H1 (cell line): Measurements from ENCODE around the gene MAS1. TPM values are rescaled to one million over a fixed set of nuclear protein-coding genes. Genes with fewer than 3 reads are reported as not detected.

Experiments
- CTCF ChIA-PET: fragments of 300-600 bp; sonication (Branson Sonifier 250); formaldehyde crosslinking; loops from one replicate; lab custom pipeline; 2021; ENCODE audit not compliant: partially characterized antibody; lab: Charles Lee
- POLR2A ChIA-PET: fragments of 300-600 bp; sonication (Branson Sonifier 250); formaldehyde crosslinking; loops from one replicate; lab custom pipeline; 2021; ENCODE audit warnings: inconsistent platforms; ENCODE audit not compliant: partially characterized antibody; lab: Charles Lee
- DNase-seq, 2 experiments: peaks; one replicate each; pipeline versions ENCODE4 v3.0.0 to v3.0.0-alpha.2; 2010 to 2022; ENCODE audit warnings: low spot score in 2 of 2, low read depth in 1 of 2, mixed read lengths in 1 of 2
- FAIRE-seq: peaks from 2 replicates; lab custom pipeline; 2011; peaks lifted over from hg19 to GRCh38; lab: Jason Lieb, UNC
- H2AFZ ChIP-seq: 2 replicates; pipeline ENCODE4 v1.8.1; 2012; ENCODE audit warnings: low read length, inconsistent platforms
- H2AK5ac ChIP-seq: 2 replicates; pipeline ENCODE4 v1.6.1; 2013; ENCODE audit warnings: low read depth, low read length
- H2BK120ac ChIP-seq: replicated peaks from 2 replicates; pipeline ENCODE3; 2013; ENCODE audit warnings: low read depth, low read length, inconsistent platforms
- H2BK12ac ChIP-seq: 2 replicates; pipeline ENCODE4 v1.6.1; 2013; ENCODE audit warnings: low read depth, low read length
- H2BK15ac ChIP-seq: 2 replicates; pipeline ENCODE4 v1.6.1; 2013; ENCODE audit warnings: low read length
- H2BK20ac ChIP-seq: 2 replicates; pipeline ENCODE4 v1.6.1; 2013; ENCODE audit warnings: low read length
- H2BK5ac ChIP-seq: 2 replicates; pipeline ENCODE4 v1.6.1; 2013; ENCODE audit warnings: low read depth, low read length
- H3K14ac ChIP-seq: 2 replicates; pipeline ENCODE4 v1.6.1; 2013; ENCODE audit warnings: inconsistent platforms; ENCODE audit not compliant: insufficient read length
- H3K18ac ChIP-seq: 2 replicates; pipeline ENCODE4 v1.6.1; 2013; ENCODE audit warnings: low read length; ENCODE audit errors: extremely low read depth
- H3K23ac ChIP-seq: 2 replicates; pipeline ENCODE4 v1.6.1; 2013; ENCODE audit warnings: inconsistent platforms; ENCODE audit not compliant: insufficient read length
- H3K23me2 ChIP-seq: 2 replicates; pipeline ENCODE4 v1.6.1; 2013; ENCODE audit warnings: low read depth, low read length
- H3K27ac ChIP-seq: 2 replicates; pipeline ENCODE4 v1.6.1; 2011; ENCODE audit warnings: low read depth, low read length, inconsistent platforms
- H3K27me3 ChIP-seq, 4 experiments: replicated peaks in 1 of 4; 1 replicate in 1 of 4; 2 replicates in 3 of 4; pipeline versions ENCODE4 v1.6.1 to v1.8.1; 2011 to 2013; ENCODE audit warnings: low read length in 3 of 4, mild to moderate bottlenecking in 3 of 4, inconsistent platforms in 2 of 4, mixed read lengths in 2 of 4, moderate library complexity in 1 of 4; ENCODE audit not compliant: control insufficient read depth in 3 of 4, insufficient read depth in 3 of 4; ENCODE audit errors: extremely low read depth in 1 of 4
- H3K36me3 ChIP-seq, 4 experiments: 2 replicates each; pipeline versions ENCODE4 v1.6.1 to v1.8.1; 2011 to 2013; ENCODE audit warnings: mild to moderate bottlenecking in 4 of 4, low read length in 3 of 4, moderate library complexity in 2 of 4, control low read depth in 1 of 4, inconsistent platforms in 1 of 4; ENCODE audit not compliant: insufficient read depth in 4 of 4, control insufficient read depth in 2 of 4
- H3K4ac ChIP-seq: replicated peaks from 2 replicates; pipeline ENCODE3; 2013; ENCODE audit warnings: low read length, low read depth, mixed read lengths, inconsistent platforms; ENCODE audit not compliant: insufficient read length
- H3K4me1 ChIP-seq, 4 experiments: replicated peaks in 1 of 4; 1 replicate in 1 of 4; 2 replicates in 3 of 4; pipeline versions ENCODE4 v1.6.1 to v1.8.1; 2011 to 2013; ENCODE audit warnings: low read length in 3 of 4, inconsistent platforms in 2 of 4, mixed read lengths in 1 of 4; ENCODE audit not compliant: insufficient read depth in 4 of 4, control insufficient read depth in 3 of 4
- H3K4me2 ChIP-seq, 2 experiments: 2 replicates each; pipeline versions ENCODE4 v1.6.1 to v1.8.1; 2011 to 2013; ENCODE audit warnings: low read depth in 2 of 2, low read length in 2 of 2, control low read depth in 1 of 2, inconsistent platforms in 1 of 2, mild to moderate bottlenecking in 1 of 2; ENCODE audit not compliant: insufficient read depth in 1 of 2
- H3K4me3 ChIP-seq, 4 experiments: fragments of 200-600, 300-600 bp in 1 of 4; sonication (generic), shearing (Covaris generic), sonication (Bioruptor Twin) in 1 of 4; 2 replicates each; pipeline versions ENCODE4 v1.5.1 to v1.8.1; 2011 to 2016; ENCODE audit warnings: low read length in 4 of 4, low read depth in 3 of 4, control low read depth in 2 of 4, inconsistent platforms in 2 of 4, mild to moderate bottlenecking in 2 of 4, mixed read lengths in 1 of 4, moderate library complexity in 1 of 4; ENCODE audit not compliant: insufficient read depth in 2 of 4; ENCODE audit errors: extremely low read depth in 1 of 4
- H3K56ac ChIP-seq: replicated peaks from 2 replicates; pipeline ENCODE3; 2013; ENCODE audit warnings: low read depth, mild to moderate bottlenecking, mixed read lengths, low read length, inconsistent platforms; ENCODE audit not compliant: insufficient read length
- H3K79me1 ChIP-seq: 2 replicates; pipeline ENCODE4 v1.6.1; 2013; ENCODE audit warnings: low read depth, low read length, control low read depth
- H3K79me2 ChIP-seq, 2 experiments: 2 replicates each; pipeline versions ENCODE4 v1.6.1 to v1.8.1; 2012 to 2013; ENCODE audit warnings: low read length in 2 of 2, mild to moderate bottlenecking in 2 of 2, inconsistent platforms in 1 of 2; ENCODE audit not compliant: insufficient read depth in 2 of 2, control insufficient read depth in 1 of 2
- H3K9ac ChIP-seq, 4 experiments: replicated peaks in 1 of 4; 1 replicate in 1 of 4; 2 replicates in 3 of 4; pipeline versions ENCODE4 v1.6.1 to v1.8.1; 2011 to 2013; ENCODE audit warnings: low read depth in 3 of 4, low read length in 3 of 4, control low read depth in 2 of 4, mild to moderate bottlenecking in 2 of 4, moderate library complexity in 2 of 4, inconsistent platforms in 1 of 4; ENCODE audit errors: extremely low read depth in 1 of 4
- H3K9me3 ChIP-seq, 2 experiments: 2 replicates each; pipeline versions ENCODE4 v1.6.1 to v1.8.1; 2012 to 2013; ENCODE audit warnings: mild to moderate bottlenecking in 2 of 2, moderate library complexity in 2 of 2, control low read depth in 1 of 2, inconsistent platforms in 1 of 2, low read depth in 1 of 2, low read length in 1 of 2, mixed read lengths in 1 of 2; ENCODE audit not compliant: insufficient read depth in 2 of 2
- H4K20me1 ChIP-seq, 2 experiments: replicated peaks in 1 of 2; 2 replicates each; pipeline versions ENCODE3 to v1.8.1; 2011 to 2013; ENCODE audit warnings: inconsistent platforms in 2 of 2, low read length in 2 of 2, mild to moderate bottlenecking in 1 of 2; ENCODE audit not compliant: insufficient read depth in 2 of 2, control insufficient read depth in 1 of 2
- H4K5ac ChIP-seq: 2 replicates; pipeline ENCODE4 v1.6.1; 2013; ENCODE audit warnings: low read length, low read depth, mixed read lengths, inconsistent platforms; ENCODE audit not compliant: insufficient read length
- H4K8ac ChIP-seq: 2 replicates; pipeline ENCODE4 v1.8.0; 2013; ENCODE audit warnings: mild to moderate bottlenecking, moderate library complexity, low read length, inconsistent platforms; ENCODE audit not compliant: insufficient read depth; ENCODE audit errors: extremely low read depth
- H4K91ac ChIP-seq: replicated peaks from 2 replicates; pipeline ENCODE3; 2013; ENCODE audit warnings: low read length, mixed read lengths, inconsistent platforms; ENCODE audit not compliant: insufficient read length
- CTBP2 ChIP-seq: IDR thresholded peaks from 2 replicates; pipeline ENCODE4 v1.7.0; 2011; ENCODE audit warnings: borderline replicate concordance, mild to moderate bottlenecking, moderate library complexity, mixed read lengths, low read length; ENCODE audit not compliant: insufficient read depth, insufficient read length
- FOSL1 ChIP-seq: IDR thresholded peaks from 2 replicates; pipeline ENCODE4 v1.6.1; 2011; ENCODE audit warnings: mild to moderate bottlenecking, low read depth, low read length, moderate library complexity; ENCODE audit not compliant: insufficient read depth
- NANOG ChIP-seq: IDR thresholded peaks from 2 replicates; pipeline ENCODE4 v1.6.1; 2011; ENCODE audit warnings: low read length, low read depth, mild to moderate bottlenecking, inconsistent platforms; ENCODE audit not compliant: insufficient read depth, poor library complexity, severe bottlenecking
- RBBP5 ChIP-seq: IDR thresholded peaks from 2 replicates; pipeline ENCODE4 v1.7.1; 2012; ENCODE audit warnings: low read depth, mild to moderate bottlenecking, inconsistent platforms, low read length, moderate library complexity, borderline replicate concordance
- SIN3A ChIP-seq, 2 experiments: IDR thresholded peaks in 1 of 2; conservative IDR thresholded peaks in 1 of 2; 2 replicates each; pipeline ENCODE4 v1.6.1; 2011 to 2012; ENCODE audit warnings: low read length in 2 of 2, improper control_type of control experiment in 1 of 2, low read depth in 1 of 2, mild to moderate bottlenecking in 1 of 2
- SIRT6 ChIP-seq: IDR thresholded peaks from one replicate; pipeline ENCODE4 v1.7.1; 2012; ENCODE audit warnings: low read length, inconsistent platforms
- SRF ChIP-seq: IDR thresholded peaks from 2 replicates; pipeline ENCODE4 v1.6.1; 2011; ENCODE audit warnings: mild to moderate bottlenecking, low read depth, low read length, moderate library complexity
- TBP ChIP-seq: IDR thresholded peaks from 2 replicates; pipeline ENCODE4 v1.6.1; 2011; ENCODE audit warnings: low read depth, low read length, improper control_type of control experiment
- WGBS, 2 experiments: shearing (Covaris generic) in 1 of 2; methylation state at CpG; one replicate each; pipeline versions ENCODE4 v1.1.6 to v1.1.7; 2013 to 2015; ENCODE audit warnings: low lambda C conversion rate in 2 of 2, mixed read lengths in 2 of 2, inconsistent platforms in 1 of 2, low coverage in 1 of 2, missing lambda C conversion rate in 1 of 2; ENCODE audit not compliant: insufficient replicate concordance in 2 of 2, insufficient coverage in 1 of 2, insufficient read length in 1 of 2; ENCODE audit errors: extremely low coverage in 1 of 2, missing lambda C conversion rate in 1 of 2; 5-methylcytosine and 5-hydroxymethylcytosine counted together
- polyA plus RNA-seq, 7 experiments: library from polyadenylated mRNA; depleted of rRNA in 3 of 7; stranded (reverse) in 5 of 7; unstranded in 2 of 7; fragments of >200 nt in 5 of 7; fragments of 200-250 nt in 2 of 7; gene quantifications; 1 replicate in 5 of 7; 2 replicates in 1 of 7; 4 replicates in 1 of 7; pipeline versions ENCODE4 v1.2.1 to v1.2.3, GENCODE V29; 2011 to 2013; ENCODE audit warnings: missing spikeins in 2 of 7, mixed read lengths in 2 of 7
- total RNA-seq: library from RNA; stranded (reverse); fragmentation: NEBNext Ultra II Directional; extraction: Animal tissue kit (Norgen Biotek cat#: 25700); gene quantifications from 2 replicates; pipeline ENCODE4 v1.2.1, GENCODE V29; 2021

MAS1 gene
- total and polyA plus RNA-seq, 2 of the 8 experiments (the other 6 are each of a cell fraction or from before 2014, with no cell fraction given): 0.02 TPM; not detected in 1

GRCh38 chr6:159887146-159887545 is 3.6 kb upstream of the MAS1 start:
- H3K4me2 ChIP-seq: no peak overlapping the region
- no peak for DNase-seq
- WGBS, 2 experiments: 87% methylated on average over 7 of the region's 7 CpGs; no CpG with 5 or more reads in 1 of the 2 experiments

More at GRCh38 chr6:159887146-159887545, 3.6 kb upstream of the MAS1 start:
- no peak for FAIRE-seq
- no peak overlapping the region for H2BK12ac ChIP-seq
- no peak for TF ChIP-seq TBP
- no peak for TF ChIP-seq NANOG
- no peak for TF ChIP-seq CTBP2
- TF ChIP-seq SIN3A (conservative IDR thresholded peaks at IDR 0.05 in 1 of 2, IDR thresholded peaks at IDR 0.05 in 1 of 2; ENCODE audit: low read depth in 1 of 2, low read length in 2 of 2): no peak
- TF ChIP-seq SIRT6: no peak
- TF ChIP-seq SRF: no peak
- no peak for TF ChIP-seq FOSL1
- no peak for TF ChIP-seq RBBP5
- TF ChIP-seq, all 59 proteins: peak for 0
- Histone ChIP-seq H3K23ac (no peak overlapping the region), H3K18ac (no peak overlapping the region), H3K9ac (no peak overlapping the region), H3K36me3 (no peaks in the 10 kb centered on the region), H4K20me1 (no peaks in the 10 kb centered on the region), H3K14ac (no peak overlapping the region), H2AFZ (no peak overlapping the region), H4K91ac (no peak overlapping the region), H3K4ac (no peak overlapping the region), H3K27me3 (no peaks in the 10 kb centered on the region), H3K79me2 (no peaks in the 10 kb centered on the region), H3K27ac (no peak overlapping the region), H3K4me1 (no peaks in the 10 kb centered on the region), H2BK120ac (no peak overlapping the region), H2BK5ac (no peak overlapping the region), H2BK20ac (no peak overlapping the region), H4K5ac (no peak overlapping the region), H3K79me1 (no peaks in the 10 kb centered on the region), H3K56ac (no peak overlapping the region), H2BK15ac (no peak overlapping the region), H2AK5ac (no peak overlapping the region), H3K9me3 (no peaks in the 10 kb centered on the region), H3K4me3 (no peak overlapping the region), H4K8ac (no peak overlapping the region), H3K23me2 (no peaks in the 10 kb centered on the region)
- ChIA-PET CTCF (interaction anchor here (0.7 to 1.0 kb wide), 2 partner anchors 24 to 25 kb away, joined by 3 read pairs; no protein-coding TSS in a partner anchor), POLR2A (no interaction called here)
